NCI-H2029 (cell line): ENCODE measurements around the gene PMEPA1.

Source experiments
- DNase-seq: peaks from one replicate; lab custom pipeline; 2025; lab: John Stamatoyannopoulos, UW

Gene PMEPA1

DNA sequence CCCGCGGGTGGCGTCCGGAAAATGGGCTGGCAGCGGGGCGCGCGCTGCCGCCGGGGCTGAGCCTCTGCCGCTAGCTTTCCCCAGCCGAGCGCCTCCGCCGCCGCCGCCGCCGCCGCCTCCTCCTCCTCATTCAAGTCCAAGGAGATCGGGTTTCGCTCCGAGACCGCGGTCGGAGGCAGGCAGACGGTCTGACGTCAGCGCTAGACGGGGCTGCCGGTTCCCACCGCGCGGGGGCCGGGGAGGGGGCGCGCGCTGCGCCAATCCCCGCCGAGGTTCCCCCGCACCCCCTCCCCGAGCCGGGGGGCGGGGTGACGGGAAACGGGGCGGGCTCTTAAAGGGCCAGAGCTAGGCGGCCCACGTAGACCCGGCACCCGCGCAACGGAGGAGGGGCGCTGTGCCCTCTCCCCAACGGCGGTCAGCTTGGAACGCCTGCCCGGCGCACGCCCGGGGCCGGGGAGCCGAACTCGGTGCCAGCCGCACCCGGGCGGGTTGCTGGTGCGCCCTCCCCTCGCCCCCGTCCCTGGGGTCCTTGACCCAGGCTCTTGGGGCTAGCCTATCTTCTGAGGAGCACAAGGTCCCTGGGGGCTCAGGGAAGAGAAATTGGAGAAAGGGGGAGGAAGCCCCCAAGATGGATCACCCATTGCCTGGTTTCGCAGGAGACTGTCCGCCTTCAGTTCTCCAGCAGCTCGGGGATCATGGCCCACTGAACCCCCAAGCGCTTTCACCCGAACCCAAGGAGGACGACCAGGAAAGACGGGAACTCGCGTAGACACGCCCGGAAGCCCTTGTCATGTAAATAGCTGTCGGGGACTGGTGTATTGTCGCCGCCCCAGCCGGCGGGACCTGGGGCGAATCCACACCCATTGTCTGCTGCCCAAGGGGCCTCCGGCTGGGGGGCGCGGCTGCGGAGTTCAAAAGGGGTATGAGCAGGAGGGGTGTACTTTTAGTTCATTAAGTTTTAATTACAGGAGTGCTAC, at the start of gene PMEPA1:
Gene PMEPA1 (minus strand): TSS at position 193 of the 977 bp plus-strand sequence. CDS start 433 bp downstream, outside the sequence.
- DNase-seq, result peak; percentile 96

GRCh38 chr20:57757767-57758166, 48.0 kb upstream of the PMEPA1 start:
- DNase-seq, result no peak

GRCh38 chr20:57756921-57757320, 47.1 kb upstream of the PMEPA1 start:
- no peak for DNase-seq

GRCh38 chr20:57756213-57756612, 46.4 kb upstream of the PMEPA1 start:
- DNase-seq, result no peak

- no peak for DNase-seq
Measured at GRCh38 chr20:57755609-57756008, 45.8 kb upstream of the PMEPA1 start.

DNA sequence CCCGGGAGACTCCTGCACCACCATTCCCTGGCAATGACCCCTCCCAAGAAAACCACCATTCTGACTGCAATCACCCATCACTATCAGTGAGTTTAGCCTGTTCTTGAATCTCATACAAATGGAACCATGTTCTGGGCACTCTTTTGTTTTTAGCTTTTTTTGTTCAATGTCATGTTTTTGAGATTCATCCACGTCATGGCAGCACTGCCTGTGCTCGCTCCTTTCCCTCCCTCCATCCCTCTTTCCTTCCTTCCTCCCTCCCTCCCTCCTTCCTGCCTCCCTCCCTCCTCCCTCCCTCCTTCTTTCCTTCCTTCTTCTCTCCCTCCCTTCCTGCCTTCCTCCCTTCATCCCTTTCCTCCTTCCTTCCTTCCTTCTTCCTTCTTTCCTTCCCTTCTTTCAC, 44.4 kb upstream of the PMEPA1 start:
- DNase-seq, result no peak

DNA sequence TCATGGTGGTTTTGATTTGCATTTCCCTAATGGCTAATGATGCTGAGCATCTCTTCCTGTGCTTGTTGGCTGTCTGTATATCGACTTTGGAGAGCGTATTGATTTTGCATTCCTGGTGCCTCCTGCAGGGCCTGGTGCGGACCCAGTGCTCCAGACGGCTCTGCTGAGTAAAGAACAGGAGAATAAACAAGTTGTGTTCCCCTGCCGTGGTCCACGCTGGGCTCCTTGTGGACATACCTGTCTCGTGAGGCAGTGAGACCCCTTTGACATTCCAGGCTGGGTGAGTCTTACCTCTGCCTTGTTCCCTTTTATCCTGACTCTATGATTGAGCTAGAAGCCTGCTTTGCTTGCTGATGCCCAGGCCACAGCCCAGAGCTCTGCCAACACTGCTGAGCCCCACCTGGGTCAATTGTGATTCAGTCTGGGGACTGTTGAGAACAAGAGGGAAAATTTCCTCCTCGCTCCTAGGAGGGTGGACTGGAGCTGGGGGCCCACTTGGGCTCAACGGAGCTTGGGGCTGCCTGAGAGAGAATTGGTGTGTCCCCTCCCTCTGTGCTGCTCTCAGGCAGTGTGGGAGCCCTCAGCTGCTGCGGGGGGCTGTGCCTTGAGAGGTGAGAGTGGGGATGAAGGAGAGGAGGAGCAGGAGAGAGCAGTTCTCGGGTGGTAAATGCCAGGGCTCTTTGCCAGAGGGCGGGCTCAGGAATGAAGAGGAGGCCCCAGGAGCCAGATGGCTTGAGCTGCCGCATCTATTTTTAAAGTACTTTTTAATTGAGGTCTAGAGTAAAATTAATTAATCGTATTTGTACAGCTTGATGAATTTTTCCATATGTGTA, 43.7 kb upstream of the PMEPA1 start:
- no peak for DNase-seq

- DNase-seq, result no peak
Measured at GRCh38 chr20:57751411-57751810, 41.6 kb upstream of the PMEPA1 start.

DNA sequence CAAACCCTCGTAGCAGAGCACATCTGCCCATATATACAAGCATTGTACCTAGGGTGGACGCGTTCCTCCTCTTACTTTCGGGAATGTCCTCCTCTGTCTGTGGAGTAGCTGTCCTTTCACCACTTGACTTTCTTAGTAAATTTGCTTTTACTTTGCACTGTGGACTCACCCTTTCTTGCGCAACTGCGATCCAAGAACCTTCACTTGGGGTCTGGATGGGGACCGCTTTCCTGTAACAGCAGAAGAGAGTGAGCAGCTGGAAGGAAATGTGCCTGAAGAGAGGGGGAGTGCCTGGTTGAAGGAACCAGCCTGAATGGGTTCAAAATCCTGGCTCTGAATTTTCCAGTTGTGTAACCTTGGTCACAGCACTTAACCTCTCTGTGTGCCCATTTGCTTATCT, 40.1 kb upstream of the PMEPA1 start:
- DNase-seq, result no peak

DNA sequence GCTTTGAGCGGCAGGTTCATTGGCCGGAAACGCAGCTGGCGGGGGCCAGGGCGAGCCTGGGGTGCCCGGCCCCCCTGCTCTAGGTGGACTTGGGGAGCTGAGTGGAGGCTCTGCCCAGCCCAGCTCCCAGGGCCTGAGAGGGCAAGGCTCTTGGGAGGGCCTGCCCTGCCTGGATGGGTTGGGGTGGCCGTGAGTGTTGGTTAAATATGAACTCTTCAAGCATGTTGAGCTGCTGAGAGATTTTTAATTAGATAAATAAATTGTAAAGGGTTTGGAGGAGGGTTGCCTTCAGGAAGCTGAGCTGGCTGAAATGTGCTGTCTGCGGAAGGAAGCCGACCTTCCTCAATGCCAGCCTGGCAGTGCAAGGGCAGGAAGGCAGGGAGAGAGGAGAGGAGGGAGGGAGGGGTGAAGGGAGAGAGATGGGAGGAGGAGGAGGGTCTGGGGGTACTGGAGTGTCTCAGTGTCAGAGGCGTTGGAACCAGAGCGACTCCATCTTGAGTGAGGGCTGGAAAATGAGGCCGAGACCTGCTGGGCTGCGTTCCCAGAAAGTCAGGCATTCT, 39.4 kb upstream of the PMEPA1 start:
- no peak for DNase-seq

GRCh38 chr20:57748601-57749130, 38.9 kb upstream of the PMEPA1 start:
- peak; percentile 77 for DNase-seq

- no peak for DNase-seq
Measured at GRCh38 chr20:57747861-57748481, 38.2 kb upstream of the PMEPA1 start.

DNA sequence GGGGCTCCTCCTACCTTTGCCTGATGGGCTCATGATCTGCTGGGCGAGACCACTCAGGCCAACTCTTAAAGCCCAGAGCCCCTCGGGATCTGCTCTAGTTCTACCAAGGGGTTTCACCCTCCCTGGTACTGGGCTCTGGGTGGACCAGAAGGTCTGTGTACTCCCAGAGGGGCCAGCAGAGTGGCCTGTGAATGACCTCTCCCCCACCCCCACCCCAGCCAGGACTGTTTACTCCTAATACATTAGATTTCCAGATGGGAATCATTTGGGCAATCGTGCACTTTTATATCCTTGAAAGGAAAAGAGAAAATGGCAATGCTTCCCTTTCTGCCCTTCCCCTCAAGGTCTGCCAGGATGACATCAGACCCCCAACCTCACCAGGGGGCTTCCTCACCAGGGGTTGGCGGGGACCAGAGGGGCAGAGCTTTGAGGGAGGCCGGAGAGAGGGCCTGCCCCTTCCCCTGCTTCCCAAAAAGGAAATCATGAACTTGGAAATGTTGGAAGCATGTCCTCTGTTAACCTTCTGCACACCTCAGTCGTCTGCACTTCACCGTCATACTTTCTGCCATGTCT, 37.1 kb upstream of the PMEPA1 start:
- no peak for DNase-seq

- DNase-seq, result no peak
Measured at GRCh38 chr20:57746201-57746600, 36.4 kb upstream of the PMEPA1 start.

- DNase-seq, result no peak
Measured at GRCh38 chr20:57744206-57744605, 34.4 kb upstream of the PMEPA1 start.

DNA sequence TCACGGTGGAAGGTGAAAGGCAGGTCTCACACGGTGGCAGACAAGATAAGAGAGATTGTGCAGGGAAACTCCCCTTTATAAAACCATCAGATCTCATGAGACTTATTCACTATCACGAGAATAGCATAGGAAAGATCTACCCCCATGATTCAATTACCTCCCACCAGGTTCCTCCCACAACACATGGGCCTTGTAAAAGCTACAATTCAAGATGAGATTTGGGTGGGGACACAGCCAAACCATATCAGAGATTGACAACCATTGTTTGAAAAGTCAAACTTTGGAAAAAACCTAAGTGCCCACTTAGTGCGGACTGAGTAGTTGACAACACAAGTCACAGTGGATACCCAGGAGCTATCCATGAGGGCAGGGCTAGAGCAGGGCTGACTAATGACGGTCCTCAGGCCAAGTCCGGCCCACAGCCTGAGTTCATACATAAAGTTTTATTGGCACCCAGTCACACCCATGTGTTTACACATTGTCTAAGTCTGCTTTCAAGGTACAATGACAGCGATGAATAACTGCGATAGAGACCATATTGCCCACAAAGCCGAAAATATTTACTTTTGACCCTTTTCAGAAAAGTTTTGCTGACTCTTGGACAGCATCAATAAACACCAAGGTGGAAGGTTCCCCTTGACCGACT, 33.8 kb upstream of the PMEPA1 start:
- no peak for DNase-seq

DNA sequence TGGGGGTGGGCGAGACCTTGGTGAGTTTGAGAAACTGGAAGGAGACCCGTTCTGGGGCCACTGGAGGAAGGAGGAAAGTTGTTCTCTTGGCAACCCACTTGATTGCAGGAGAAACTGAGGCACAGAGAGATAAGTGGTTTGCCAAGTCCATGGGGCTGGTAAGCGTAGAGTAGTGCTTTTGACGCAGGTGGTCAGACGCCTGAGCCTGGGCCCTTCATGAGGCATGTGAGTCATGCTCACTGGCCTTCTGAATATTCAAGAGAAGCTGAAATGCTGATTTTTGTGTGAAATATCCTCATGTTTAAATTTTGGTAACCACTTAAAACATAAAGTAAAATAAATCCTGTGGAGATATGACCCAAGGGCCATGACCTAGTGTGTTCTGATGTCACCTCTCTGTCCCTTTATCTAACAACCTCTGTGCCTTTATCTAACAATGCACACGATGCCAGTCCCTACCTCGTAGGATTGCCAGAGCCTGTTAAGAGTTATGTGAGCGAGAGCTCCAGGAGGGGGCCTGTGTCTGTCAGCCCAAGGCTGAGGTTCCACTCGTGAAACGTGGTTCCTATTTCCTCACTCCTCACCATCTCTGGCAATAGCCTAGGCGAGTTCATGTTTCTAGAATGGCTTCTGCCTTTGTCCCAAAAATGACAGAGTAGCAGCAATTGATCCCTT, 32.8 kb upstream of the PMEPA1 start:
- DNase-seq, result no peak

GRCh38 chr20:57738484-57738883, 28.7 kb upstream of the PMEPA1 start:
- no peak for DNase-seq

DNA sequence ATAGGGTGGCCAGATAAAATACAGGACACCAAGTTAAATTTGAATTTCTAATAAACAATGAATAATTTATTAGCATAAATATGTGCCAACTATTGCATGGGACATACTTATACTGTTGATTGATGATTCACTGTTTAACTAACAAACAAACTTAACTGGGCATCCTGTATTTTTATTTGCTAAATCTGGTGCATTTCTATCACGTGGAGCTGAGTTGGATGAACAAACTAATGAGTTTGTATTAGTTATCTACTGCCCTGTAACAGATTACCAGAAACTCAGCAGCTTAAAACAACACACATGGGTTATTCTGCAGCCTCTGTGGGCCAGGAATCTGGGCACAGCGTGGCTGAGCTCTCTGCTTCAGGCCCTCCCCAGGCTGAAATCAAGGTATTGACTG, 28.2 kb upstream of the PMEPA1 start:
- DNase-seq, result no peak

GRCh38 chr20:57737349-57737748, 27.5 kb upstream of the PMEPA1 start:
- DNase-seq, result no peak
